Urinary bladder (tissue), 4 donors: ENCODE results near the gene YAE1. TPM values are rescaled to one million over a fixed set of nuclear protein-coding genes. Genes with fewer than 3 reads are reported as not detected.

Source experiments
- DNase-seq: peaks from one replicate; pipeline ENCODE4 v3.0.0-alpha.2; 2015; ENCODE audit errors: extremely low spot score
- H3K27ac ChIP-seq: one replicate; pipeline ENCODE4 v1.5.1; 2013; ENCODE audit warnings: low read depth, mild to moderate bottlenecking, moderate library complexity
- H3K36me3 ChIP-seq: one replicate; pipeline ENCODE4 v1.6.1; 2013; ENCODE audit warnings: mild to moderate bottlenecking, moderate library complexity; ENCODE audit not compliant: insufficient read depth
- H3K4me1 ChIP-seq: one replicate; pipeline ENCODE4 v1.6.1; 2013; ENCODE audit warnings: mild to moderate bottlenecking, moderate library complexity; ENCODE audit not compliant: insufficient read depth
- H3K4me3 ChIP-seq: one replicate; pipeline ENCODE4 v1.5.1; 2013; ENCODE audit warnings: low read depth, low read length
- WGBS: extraction: QIAGEN DNeasy Blood & Tissue Kit; methylation state at CpG from one replicate; pipeline ENCODE4 v1.1.7; 2013; 5-methylcytosine and 5-hydroxymethylcytosine counted together
- polyA plus RNA-seq: library from polyadenylated mRNA; stranded (reverse); fragments of 200-250 nt; gene quantifications from one replicate; pipeline ENCODE4 v1.2.3, GENCODE V29; 2013
- total RNA-seq: library from RNA; depleted of rRNA; stranded (reverse); fragments of >200 nt; gene quantifications from one replicate; pipeline ENCODE4 v1.2.3, GENCODE V29; 2014
- donor health status: healthy with polysubstance abuse.
- donor health status: healthy.

YAE1 gene, protein sequence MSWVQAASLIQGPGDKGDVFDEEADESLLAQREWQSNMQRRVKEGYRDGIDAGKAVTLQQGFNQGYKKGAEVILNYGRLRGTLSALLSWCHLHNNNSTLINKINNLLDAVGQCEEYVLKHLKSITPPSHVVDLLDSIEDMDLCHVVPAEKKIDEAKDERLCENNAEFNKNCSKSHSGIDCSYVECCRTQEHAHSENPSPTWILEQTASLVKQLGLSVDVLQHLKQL
- 53.6 TPM for total RNA-seq
- polyA plus RNA-seq = 26.0 TPM

DNA sequence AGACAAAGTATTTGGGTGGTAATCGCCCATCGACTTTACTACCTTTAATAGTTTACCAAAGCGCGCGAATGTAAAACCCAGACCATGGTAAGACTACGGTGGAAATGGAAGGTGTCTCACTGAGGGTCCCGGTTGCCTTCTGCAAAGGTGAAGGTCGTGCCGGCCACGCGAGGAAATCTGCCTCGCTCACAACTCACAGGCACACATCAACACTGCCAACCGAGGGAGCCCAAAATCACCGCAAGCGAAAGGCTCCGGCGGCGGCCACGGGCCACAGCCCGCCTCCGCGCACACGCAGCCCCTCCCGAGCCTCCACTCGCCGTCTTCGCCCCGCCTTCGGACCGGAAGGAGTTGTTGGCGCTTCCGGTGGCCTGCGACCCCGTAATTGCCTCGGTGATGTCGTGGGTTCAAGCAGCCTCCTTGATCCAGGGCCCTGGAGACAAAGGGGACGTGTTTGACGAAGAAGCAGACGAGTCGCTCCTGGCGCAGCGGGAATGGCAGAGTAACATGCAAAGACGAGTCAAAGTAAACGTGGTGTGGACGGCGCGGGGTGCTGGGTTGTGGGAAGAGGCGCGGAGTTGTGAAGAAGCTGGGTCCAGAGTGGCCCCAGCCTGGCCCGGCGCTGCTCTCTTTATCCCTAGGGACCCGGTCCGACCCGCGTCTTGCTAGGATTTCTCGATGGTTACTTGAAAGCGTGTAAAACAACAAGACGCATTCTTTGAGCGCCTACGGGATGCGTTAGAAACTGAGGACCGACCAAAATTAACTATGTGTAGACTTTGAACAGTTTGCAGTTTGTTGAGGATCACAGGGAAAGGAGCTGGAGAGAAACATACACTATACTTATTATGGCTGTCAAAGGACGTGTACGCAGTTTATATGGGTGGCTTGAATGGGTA lies at the start of gene YAE1:
Gene YAE1, plus strand, starts transcription at position 382 of the 899 bp plus-strand sequence. Its CDS starts 15 bp downstream, at position 397.
- WGBS = under 1% methylated on average over 64 of the region's 64 CpGs
- DNase-seq = peak; percentile 45
- peak within 1 kb of the TSS; percentile 77 for H3K27ac ChIP-seq
- peak within 1 kb of the TSS; percentile 64 for H3K4me3 ChIP-seq
- H3K36me3 ChIP-seq = no peaks in the 10 kb centered on the region
- no peaks in the 10 kb centered on the region for H3K4me1 ChIP-seq

DNA sequence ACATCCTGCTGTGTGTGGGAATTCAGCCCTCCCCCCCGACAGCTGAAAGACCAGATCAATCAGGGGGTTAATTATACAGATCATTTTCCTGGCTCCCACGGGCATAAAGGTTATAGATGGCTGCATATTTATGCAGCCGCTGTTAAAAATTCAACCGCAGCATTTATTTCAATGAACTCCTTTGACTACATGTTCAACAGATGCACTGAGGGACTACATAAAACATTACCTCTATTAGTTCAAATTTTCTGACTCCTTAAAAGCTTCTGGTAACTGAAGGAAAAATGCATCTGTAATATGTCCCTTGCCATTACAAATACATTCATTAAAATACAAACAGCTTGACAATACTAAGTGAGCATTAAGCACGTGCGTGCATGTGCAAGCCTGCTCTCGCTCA lies 49.7 kb upstream of the YAE1 start:
- 84% methylated on average over 7 of the region's 7 CpGs for WGBS

GRCh38 chr7:39517240-39517639 lies 49.0 kb upstream of the YAE1 start:
- DNase-seq = no peak

More for the DNA sequence above, 49.7 kb upstream of the YAE1 start:
- Histone ChIP-seq H3K27ac (no peak overlapping the region), H3K4me3 (no peak overlapping the region), H3K4me1 (no peaks in the 10 kb centered on the region), H3K36me3 (no peaks in the 10 kb centered on the region)
- no peak for DNase-seq

DNA sequence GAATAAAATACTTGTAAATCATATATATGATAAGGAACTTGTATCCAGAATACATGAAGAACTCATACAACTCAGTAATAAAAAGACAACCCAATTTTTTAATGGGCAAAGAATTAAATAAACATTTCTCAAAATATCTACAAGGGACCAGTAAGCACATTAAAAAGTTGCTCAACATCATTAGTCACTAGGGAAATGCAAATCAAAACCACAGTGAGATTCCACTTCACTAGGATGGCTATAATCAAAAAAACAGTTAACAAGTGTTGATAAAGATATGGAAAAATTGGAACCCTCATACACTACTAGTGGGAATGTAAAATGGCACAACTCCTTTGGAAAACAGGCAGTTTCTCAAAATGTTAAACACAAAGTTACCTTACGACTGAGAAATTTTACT lies 40.3 kb upstream of the YAE1 start:
- Histone ChIP-seq H3K4me1 (no peaks in the 10 kb centered on the region), H3K36me3 (no peaks in the 10 kb centered on the region), H3K27ac (no peak overlapping the region), H3K4me3 (no peak overlapping the region)
- 99% methylated on average over 1 of the region's 1 CpG for WGBS
- DNase-seq = no peak

More at GRCh38 chr7:39517240-39517639, 49.0 kb upstream of the YAE1 start:
- no peaks in the 10 kb centered on the region for H3K36me3 ChIP-seq
- WGBS = 62% methylated on average over 3 of the region's 3 CpGs
- no peaks in the 10 kb centered on the region for H3K4me1 ChIP-seq
- H3K4me3 ChIP-seq = no peak overlapping the region
- no peak overlapping the region for H3K27ac ChIP-seq

GRCh38 chr7:39526666-39527065 lies 39.5 kb upstream of the YAE1 start:
- no peak for DNase-seq
- Histone ChIP-seq H3K4me1 (no peaks in the 10 kb centered on the region), H3K36me3 (no peaks in the 10 kb centered on the region), H3K4me3 (no peak overlapping the region), H3K27ac (no peak overlapping the region)

DNA sequence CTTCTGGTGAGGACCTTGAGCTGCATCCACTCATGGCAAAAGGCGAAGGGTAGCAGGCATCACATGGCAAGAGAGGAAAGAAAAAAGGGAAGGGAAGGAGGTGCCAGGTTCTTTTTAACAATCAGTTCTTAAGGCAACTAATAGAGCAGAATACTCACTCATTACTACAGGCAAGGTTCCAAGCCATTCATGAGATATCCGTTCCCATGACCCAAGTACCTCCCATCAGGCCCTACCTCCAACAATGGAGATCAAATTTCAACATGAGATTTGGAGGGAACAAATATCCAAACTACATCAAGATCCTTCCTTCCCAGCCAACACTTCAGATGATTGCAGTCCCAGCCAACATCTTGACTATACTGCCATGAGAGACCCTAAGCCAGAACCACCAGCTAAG lies 38.9 kb upstream of the YAE1 start:
- H3K4me1 ChIP-seq = no peaks in the 10 kb centered on the region
- no peaks in the 10 kb centered on the region for H3K36me3 ChIP-seq
- 71% methylated on average over 2 of the region's 2 CpGs for WGBS
- DNase-seq = no peak
- no peak overlapping the region for H3K27ac ChIP-seq
- no peak overlapping the region for H3K4me3 ChIP-seq

- Histone ChIP-seq H3K4me3 (no peak overlapping the region), H3K36me3 (no peaks in the 10 kb centered on the region), H3K27ac (no peak overlapping the region), H3K4me1 (no peaks in the 10 kb centered on the region)
- no peak for DNase-seq
- 93% methylated on average over 2 of the region's 2 CpGs for WGBS
Observed at GRCh38 chr7:39527951-39528350, 38.3 kb upstream of the YAE1 start.

GRCh38 chr7:39528849-39529248 lies 37.4 kb upstream of the YAE1 start:
- H3K4me3 ChIP-seq = no peak overlapping the region
- no peaks in the 10 kb centered on the region for H3K36me3 ChIP-seq
- no peak for DNase-seq
- H3K4me1 ChIP-seq = no peaks in the 10 kb centered on the region
- no peak overlapping the region for H3K27ac ChIP-seq

GRCh38 chr7:39529582-39529981 lies 36.6 kb upstream of the YAE1 start:
- Histone ChIP-seq H3K36me3 (no peaks in the 10 kb centered on the region), H3K4me1 (no peaks in the 10 kb centered on the region), H3K27ac (no peak overlapping the region), H3K4me3 (no peak overlapping the region)
- no peak for DNase-seq
- WGBS = 80% methylated on average over 3 of the region's 3 CpGs

DNA sequence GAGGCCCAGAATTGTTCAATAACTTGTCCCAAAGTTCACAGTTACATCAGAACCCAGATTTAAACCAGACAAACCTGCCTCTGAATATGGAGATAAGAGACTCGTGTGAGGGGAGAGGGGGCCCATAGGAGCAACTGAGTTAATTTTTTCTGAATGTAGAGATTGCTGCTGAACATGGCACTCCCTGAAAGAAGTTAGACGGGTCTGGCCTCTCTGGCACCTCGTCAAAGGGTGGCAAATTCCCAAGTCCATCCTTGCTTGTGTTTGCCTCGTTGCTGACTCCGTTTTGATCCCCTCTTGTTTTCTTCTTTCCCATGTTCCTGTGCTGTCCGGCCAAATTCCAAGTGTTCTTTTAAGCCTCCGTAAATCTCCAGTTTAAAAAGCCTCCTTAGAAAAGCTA lies 35.2 kb upstream of the YAE1 start:
- Histone ChIP-seq H3K36me3 (no peaks in the 10 kb centered on the region), H3K4me1 (no peaks in the 10 kb centered on the region), H3K4me3 (no peak overlapping the region), H3K27ac (no peak overlapping the region)
- DNase-seq = no peak
- 43% methylated on average over 7 of the region's 7 CpGs for WGBS

DNA sequence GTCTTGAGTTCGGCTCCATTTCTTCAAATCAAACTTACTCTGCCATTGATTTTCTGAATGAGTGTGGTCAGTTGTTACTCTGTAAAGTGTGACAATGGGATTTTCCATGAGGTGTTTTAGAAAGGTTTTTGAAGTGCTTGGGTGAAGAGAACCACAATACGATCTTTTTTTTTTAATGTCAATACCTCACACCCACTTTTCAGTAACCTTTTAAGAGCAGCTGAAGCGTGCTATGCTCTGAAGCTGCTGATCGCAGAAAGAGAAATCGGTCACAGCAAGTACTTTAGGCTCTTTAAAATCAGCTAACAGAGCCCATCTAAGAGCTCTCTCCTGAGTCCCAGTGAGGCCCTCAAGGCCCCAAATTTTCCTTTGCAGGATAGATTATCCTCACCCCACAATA lies 34.4 kb upstream of the YAE1 start:
- no peaks in the 10 kb centered on the region for H3K36me3 ChIP-seq
- 89% methylated on average over 5 of the region's 5 CpGs for WGBS
- H3K4me1 ChIP-seq = no peaks in the 10 kb centered on the region
- H3K4me3 ChIP-seq = no peak overlapping the region
- no peak overlapping the region for H3K27ac ChIP-seq
- DNase-seq = no peak

DNA sequence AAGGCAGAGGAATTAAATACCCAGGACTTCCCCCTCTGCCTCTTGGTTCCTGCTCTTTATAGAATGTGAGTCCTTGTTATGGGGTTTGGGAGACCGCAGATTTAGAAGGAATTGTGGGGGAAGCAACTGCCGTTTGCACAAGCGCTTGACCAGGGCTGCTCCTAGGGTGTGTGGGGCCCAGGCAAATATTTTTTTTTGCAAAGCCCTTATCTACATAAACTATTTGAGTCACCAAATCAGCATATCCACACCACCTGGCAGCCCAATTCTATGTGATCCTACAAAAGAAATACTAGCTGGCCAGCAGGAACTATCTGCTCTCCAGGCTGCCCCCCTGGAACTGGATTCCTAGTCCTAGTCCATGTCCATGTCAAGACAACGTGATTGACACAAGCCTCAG lies 33.4 kb upstream of the YAE1 start:
- H3K4me3 ChIP-seq = no peak overlapping the region
- H3K27ac ChIP-seq = no peak overlapping the region
- DNase-seq = no peak
- H3K36me3 ChIP-seq = no peaks in the 10 kb centered on the region
- H3K4me1 ChIP-seq = no peaks in the 10 kb centered on the region
- 81% methylated on average over 4 of the region's 4 CpGs for WGBS

GRCh38 chr7:39534599-39534998 lies 31.6 kb upstream of the YAE1 start:
- 79% methylated on average over 1 of the region's 1 CpG for WGBS
- Histone ChIP-seq H3K4me3 (no peak overlapping the region), H3K36me3 (no peaks in the 10 kb centered on the region), H3K4me1 (no peaks in the 10 kb centered on the region), H3K27ac (no peak overlapping the region)
- no peak for DNase-seq

DNA sequence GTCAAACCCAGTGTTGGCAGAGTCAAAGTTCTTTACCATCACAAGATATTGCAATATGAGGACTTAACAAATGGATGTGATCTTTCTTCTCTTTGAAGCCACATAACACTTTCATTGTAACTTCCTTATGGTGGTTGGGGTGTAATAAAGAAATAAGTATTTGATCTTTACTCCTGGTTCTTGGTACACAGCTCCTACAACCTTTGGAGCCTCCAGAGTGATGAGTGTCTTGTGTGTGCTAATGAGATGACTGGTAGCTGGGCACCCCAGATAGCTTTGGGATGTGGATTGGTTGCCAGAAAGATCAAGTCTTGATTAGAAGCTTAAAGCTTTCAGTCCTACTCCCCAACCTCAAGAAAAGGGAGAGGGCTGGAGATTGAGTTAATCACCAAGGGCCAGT lies 31.1 kb upstream of the YAE1 start:
- H3K27ac ChIP-seq = no peak overlapping the region
- no peak overlapping the region for H3K4me3 ChIP-seq
- H3K4me1 ChIP-seq = no peaks in the 10 kb centered on the region
- no peak for DNase-seq
- H3K36me3 ChIP-seq = no peaks in the 10 kb centered on the region
